Stimulated activated CD4-positive, alpha-beta T cell treated with anti-CD3 and anti-CD28 coated beads, Interleukin-15, amount 100 ng/mL, for 24 hours (primary cell): ENCODE results near the gene DUS3L.

Experiments used
- DNase-seq: peaks from one replicate; pipeline ENCODE4 v3.0.0-alpha.2; 2020

Gene DUS3L

DNA sequence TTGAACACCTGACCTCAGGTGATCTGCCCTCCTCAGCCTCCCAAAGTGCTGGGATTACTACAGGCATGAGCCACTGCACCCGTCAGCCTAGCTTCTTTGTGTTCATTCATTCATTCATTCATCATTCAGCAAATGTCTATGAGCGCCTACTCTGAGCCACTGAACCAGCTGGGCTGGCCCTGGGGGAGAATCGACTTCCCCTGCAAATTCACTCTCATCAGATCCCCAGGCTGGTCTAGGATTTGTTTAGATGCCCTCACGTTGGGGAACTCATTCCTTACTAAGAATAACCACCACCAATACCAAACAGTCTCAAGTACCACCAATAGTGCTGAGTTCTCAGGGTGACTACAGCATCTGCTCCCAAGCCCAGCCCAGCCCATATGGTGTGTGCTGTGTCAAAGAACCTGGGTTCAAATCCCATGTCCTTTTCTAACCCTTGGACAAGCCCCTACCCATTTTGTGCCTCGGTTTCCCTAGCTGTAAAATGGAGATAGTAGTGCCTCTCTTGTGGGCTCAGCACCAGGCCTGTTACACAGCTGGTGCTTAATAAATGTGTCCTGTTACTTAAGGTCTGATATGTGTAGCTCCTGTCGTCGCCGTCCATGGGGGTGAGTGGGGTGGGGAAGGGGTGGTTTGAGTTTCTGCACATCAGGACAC is 30.7 kb upstream of the DUS3L start:
- no peak for DNase-seq

GRCh38 chr19:5820785-5821184 is 29.8 kb upstream of the DUS3L start:
- DNase-seq, result no peak

DNA sequence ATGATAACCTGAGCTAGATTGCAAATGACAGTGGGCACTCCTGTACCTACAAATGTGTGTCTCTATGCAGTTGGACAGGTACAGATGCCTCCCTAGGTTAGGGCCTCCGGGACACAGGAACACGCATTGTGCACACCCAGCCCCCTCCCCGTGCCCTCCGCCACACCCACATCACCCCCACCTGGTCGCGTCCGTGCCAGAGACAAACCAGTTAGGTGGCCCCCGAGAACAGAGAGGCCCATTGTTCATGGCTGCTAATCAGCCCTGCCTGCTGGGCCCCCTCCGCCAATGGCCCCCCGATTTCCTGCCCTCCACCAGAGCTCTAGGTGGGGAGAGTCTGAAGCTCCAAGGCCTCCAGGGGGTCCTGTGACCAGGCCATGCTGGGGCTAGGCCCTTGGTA is 27.6 kb upstream of the DUS3L start:
- DNase-seq, result no peak

DNA sequence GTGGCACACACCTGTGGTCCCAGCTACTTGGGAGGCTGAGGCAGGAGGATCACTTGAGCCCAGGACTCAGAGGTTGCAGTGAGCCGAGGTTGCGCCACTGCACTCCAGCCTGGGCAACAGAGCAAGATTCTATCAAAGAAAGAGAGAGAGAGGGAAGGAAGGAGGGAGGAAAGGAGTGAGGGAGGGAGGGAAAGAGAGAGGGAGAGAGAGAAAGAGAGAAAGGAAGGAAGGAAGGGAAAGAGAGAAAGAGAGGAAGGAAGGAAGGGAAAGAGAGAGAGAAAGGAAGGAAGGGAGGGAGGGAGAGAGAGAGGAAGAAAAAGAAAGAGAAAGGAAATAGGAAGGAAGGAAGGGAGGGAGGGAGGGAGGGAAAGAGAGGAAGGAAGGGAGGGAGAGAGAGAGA is 26.3 kb upstream of the DUS3L start:
- no peak for DNase-seq

DNA sequence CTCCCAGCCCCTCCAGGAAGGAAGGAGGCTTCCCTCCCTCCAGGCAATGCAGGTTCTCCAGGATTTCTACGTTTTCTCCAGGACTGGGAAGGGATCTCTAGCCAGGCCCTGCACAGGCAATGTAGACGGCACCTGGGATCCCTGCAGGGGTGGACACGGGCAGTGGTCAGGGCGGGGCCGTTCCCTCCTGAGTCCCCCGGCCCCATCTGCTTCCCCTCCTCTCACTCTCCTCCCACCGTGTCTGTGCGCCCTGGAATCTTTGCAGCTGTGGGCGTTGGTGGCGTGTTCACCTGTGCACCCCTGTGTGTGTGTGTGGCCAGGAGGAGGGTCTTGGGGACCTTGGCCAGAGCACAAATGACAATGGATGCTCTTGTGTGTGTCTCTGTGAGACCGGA is 23.9 kb upstream of the DUS3L start:
- DNase-seq, result no peak

DNA sequence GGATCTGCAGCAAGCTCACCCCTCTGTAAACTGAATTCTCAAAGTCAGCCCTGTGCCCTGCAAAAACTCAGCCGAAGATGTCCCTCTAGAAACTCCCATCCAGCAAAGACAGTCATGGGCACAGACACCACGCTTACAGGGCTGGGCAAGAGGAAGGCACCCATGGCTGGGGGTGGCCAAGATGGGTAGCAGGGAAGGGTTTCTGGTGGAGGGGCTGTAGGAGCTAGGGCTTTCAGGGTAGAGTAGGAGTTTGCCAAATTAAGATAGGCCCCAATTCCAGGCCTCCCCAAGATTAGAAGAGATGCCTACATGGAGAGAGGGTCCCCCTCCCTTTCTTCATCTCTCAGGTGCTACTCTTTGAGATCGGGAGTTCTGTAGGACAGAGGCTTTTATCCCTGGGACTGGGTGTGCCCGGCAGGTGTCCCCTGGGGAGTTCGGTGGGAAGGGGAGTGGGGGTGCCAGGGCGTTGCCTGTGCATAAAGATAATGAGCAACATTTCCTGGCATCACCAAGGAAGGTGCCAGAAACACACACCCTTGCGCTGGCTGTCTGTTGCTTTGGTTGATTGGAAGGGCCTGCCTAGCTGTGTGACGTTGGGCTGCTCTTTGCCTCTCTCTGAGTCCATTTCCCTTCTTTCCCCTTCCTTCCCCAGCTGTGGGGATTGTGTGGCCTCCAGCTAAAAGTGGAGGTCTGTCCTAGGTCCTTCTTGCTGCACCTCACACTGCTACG is 23.3 kb upstream of the DUS3L start:
- no peak for DNase-seq

- DNase-seq, result no peak
Measured at GRCh38 chr19:5811117-5811516, 20.2 kb upstream of the DUS3L start.

DNA sequence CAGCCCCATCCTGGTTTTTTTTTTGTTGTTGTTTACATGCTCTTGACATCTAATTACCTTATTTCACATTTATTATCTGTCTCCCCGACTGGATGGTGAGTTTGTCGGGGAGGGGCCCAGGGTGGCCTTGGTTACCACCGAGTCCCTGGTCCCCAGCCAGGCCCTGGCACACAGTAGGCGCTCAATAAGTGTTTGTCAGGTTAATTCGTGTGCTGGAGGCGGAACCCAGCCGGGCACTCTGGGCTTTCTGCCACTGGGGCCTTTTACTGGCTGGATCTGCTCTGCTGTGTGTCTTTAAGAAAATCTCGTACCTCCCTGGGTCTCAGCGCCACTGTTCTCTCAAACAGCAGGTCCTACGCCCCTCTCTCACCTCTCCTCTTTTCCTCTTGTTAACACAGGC is 18.5 kb upstream of the DUS3L start:
- DNase-seq, result no peak

DNA sequence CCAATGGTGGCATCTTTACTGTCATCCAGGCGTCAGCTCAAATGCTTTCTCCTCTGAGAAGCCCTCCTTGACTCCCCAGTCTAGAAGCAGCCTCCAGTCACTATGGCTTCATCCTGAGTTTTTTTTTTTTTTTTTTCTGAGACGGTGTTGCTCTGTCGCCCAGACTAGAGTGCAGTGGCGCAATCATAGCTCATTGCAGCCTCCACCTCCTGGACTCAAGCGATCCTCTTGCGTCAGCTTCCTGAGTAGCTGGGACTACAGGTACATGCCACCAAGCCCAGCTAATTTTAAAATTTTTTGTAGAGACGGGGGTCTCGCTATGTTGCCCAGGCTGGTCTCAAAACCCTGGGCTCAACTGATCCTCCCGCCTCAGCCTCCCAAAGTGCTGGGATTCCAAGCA is 18.1 kb upstream of the DUS3L start:
- DNase-seq, result no peak

DNA sequence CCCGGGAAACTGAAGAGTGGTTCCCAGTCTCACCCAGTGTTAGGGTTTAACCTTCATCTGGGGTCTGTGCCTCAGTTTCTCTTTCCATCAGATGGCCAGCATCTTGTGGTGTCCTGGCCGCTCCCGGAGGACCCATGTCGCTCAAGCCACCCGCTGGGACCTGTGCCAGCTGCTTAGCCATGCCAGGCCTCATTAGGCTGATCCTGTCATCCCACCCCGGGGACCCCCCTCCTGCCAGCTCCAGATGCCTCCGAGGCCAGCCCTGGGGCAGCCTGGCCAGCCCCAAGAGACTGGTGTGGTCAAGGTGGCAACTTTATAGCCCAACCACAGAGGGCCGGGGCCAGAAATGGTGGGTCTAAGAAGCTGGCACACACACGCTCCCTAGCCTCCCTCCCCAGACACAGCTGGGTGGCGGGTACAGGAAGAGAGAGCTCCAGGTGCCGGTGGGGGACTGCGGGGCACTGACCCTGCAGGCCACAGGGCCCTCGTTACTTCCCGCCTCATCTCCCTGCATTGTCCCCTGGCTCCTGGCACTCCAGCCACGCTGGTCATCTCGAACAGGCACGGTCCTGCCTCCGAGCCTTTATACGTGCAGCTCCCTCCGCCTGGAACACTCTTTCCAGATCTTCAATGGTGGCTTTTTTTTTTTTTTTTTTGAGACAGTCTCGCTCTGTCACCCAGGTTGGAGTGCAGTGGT is 17.3 kb upstream of the DUS3L start:
- DNase-seq, result no peak

DNA sequence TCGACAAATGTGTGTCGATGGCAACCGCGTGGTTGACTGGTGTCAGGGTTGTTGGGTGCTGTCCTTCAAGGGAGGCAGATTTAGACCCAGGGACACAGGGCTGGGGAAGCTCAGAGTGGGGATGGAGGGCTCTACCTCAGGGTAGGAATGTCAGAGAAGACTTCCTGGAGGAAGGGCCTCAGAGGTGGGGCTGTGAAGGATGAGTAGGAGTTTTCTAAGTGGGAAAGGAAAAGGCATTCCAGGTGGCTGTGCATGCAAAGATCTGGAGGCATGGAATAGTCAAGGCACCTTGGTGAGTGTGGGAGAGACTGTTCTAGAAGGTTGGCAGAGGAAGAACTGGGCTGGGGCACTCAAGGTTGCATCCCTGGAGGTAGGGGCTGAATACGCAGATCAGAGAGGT is 15.9 kb upstream of the DUS3L start:
- DNase-seq, result no peak

DNA sequence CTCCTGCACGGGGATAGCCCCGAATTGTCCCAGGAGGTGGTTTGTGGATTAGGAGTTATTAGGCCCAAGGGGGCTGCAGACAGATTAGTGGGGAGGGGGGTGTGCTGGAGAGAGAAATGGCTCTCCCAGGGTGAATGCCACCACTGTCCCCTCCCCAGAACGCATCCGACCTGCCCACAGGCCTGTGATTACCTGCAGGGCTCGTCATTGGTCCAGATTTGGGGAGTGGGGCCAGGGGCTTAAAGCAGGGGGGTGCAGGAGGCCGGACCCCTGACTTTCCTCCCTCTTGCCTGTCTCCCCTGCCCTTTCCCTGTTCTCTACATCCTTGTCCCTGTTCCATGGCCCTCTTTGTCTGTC is 15.1 kb upstream of the DUS3L start:
- no peak for DNase-seq

- DNase-seq, result peak; percentile 77
Measured at GRCh38 chr19:5805462-5806132, 14.6 kb upstream of the DUS3L start.

DNA sequence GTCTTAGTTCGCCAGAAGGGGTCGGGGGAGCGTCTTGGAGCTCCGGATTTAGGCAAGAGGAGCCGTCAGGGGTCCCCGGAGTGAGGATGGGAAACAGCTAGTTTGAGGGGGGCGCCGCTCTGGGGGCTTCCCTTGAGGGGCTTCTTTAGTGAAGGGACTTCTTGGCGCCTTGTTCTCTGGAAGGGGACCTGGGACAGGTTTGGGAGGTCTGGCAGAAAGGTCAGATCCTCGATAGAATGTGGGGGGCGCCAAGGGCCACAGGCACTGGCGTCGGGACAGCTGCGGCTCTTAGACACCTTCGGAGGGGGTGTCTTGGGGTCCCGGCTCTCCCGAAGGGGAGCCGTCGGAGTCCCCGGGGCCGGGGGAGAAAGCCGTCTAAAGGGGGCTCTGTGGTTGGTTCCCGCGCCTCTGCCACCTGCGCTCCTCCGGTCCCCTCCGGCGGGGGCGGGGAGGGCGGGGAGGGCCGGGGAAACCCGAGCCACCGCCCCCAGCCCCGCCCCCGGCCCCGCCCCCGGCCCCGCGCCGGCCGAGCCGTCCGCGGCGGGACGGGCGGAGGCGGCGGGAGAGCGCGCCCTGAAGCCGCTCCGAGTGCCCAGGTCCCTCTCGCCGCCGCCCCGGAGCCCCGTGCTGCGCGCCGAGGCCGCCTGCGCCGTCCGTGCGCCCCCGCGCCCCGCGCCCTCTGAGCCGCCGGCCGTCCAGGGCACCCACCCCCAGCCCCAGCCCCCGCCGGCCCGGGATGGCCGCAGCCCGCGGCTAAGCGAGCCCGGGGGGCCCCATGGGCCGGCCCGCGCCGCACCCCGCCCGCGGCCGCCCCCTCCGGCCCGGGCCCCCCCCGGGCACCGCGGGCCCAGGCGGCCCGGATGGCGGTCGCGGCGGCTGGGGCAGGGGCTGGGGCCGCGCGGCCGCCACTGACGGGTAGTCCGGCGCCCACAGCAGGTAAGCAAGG is 13.8 kb upstream of the DUS3L start, which contains the start of gene NRTN:
Gene NRTN, plus strand, starts transcription at position 552 of the 946 bp plus-strand sequence. CDS start 19,099 bp downstream, outside the sequence.
- peak; percentile 63 for DNase-seq

GRCh38 chr19:5803752-5804515 is 13.0 kb upstream of the DUS3L start:
- DNase-seq, result peak; percentile 97

- no peak for DNase-seq
Measured at GRCh38 chr19:5803441-5803751, 12.4 kb upstream of the DUS3L start.

GRCh38 chr19:5801796-5802619 is 11.0 kb upstream of the DUS3L start:
- DNase-seq, result no peak

DNA sequence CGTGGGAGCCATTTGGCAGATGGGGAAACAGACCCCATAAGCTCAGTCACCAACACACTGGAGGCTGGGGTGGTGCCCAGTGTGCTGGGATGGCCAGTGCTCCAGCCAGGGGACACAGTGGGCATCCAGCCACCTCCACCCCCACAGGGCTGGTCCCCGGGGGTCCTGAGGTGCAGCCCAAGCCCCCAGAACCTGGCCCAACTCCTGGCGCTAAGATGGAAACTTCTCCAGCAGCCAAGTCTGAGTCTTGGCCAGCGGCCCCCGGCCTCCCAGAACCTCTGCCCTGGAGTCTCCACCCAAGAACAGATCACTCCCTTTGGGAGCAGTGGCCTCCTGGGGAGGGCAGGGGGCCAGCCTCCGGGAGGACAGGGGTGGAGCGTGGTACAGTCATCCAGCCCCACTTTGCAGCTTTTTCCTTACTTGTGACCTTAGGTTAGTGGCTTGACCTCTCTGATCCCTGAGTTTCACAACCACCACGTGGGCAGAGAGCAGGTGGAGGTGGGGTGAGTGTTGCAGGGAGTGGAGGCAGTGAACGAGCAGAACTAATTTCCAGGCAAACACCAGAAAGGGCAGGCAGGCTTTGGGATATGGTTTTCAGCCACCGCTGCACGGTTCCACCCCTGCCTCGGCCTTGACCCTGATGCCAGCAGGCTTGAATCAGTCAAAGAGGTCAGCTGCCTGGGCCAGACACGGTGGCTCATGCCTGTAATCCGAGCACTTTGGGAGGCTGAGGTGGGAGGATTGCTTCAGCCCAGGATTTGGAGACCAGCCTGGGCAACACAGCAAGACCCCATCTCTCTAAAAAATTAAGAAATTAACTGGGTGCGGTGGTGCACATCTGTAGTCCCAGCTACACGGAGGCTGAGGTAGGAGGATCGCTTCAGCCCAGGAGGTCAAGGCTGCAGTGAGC is 9.7 kb upstream of the DUS3L start:
- no peak for DNase-seq
